ENCODE results near the gene NHLH1.

DNA sequence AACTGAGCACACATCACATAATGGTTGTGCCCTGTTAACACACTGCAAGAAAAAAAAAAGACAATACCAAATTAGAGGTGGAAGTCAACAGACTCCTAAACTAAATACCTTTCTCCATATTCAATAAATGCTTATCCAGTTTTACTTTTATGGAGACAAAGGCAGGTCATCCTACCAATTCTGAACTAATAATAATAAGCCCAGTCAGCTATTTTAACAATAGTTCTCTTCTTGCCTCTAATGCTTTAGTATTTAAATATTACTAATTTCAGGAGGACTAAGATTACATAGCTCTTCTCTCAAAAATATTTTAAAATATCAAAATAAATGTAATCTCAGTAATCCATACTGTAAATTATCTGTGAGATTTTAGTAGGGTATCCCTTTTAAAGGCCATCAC lies 34.4 kb upstream of the NHLH1 start:
- TF ChIP-seq, protein P1, sequence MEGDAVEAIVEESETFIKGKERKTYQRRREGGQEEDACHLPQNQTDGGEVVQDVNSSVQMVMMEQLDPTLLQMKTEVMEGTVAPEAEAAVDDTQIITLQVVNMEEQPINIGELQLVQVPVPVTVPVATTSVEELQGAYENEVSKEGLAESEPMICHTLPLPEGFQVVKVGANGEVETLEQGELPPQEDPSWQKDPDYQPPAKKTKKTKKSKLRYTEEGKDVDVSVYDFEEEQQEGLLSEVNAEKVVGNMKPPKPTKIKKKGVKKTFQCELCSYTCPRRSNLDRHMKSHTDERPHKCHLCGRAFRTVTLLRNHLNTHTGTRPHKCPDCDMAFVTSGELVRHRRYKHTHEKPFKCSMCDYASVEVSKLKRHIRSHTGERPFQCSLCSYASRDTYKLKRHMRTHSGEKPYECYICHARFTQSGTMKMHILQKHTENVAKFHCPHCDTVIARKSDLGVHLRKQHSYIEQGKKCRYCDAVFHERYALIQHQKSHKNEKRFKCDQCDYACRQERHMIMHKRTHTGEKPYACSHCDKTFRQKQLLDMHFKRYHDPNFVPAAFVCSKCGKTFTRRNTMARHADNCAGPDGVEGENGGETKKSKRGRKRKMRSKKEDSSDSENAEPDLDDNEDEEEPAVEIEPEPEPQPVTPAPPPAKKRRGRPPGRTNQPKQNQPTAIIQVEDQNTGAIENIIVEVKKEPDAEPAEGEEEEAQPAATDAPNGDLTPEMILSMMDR (IDR thresholded peaks at IDR 0.05) = no peak
- TF ChIP-seq POLR2A (IDR thresholded peaks at IDR 0.05) = no peak

Measured in testis (tissue), 2 donors.